Measurements from ENCODE around the gene REV3L.
A peak's percentile ranks its signal among the peaks of the same experiment; 100 is the strongest.

Gene REV3L

GRCh38 chr6:111449129-111449528, 33.9 kb downstream of the REV3L start:
- TF ChIP-seq CTCF (IDR thresholded peaks at IDR 0.05; ENCODE audit: control insufficient read depth, insufficient read depth, low read depth, low read length, missing control alignments), result no peak
- DNase-seq (ENCODE audit: low read depth), result no peak
- no peak overlapping the region for H3K4me3 ChIP-seq (ENCODE audit: control insufficient read depth, low read depth, low read length)

GRCh38 chr6:111447051-111447450, 36.0 kb downstream of the REV3L start:
- TF ChIP-seq CTCF (IDR thresholded peaks at IDR 0.05; ENCODE audit: control insufficient read depth, insufficient read depth, low read depth, low read length, missing control alignments), result no peak
- no peak overlapping the region for H3K4me3 ChIP-seq (ENCODE audit: control insufficient read depth, low read depth, low read length)
- peak; percentile 16 for DNase-seq (ENCODE audit: low read depth)

GRCh38 chr6:111445861-111446267, 37.2 kb downstream of the REV3L start:
- DNase-seq (ENCODE audit: low read depth), result no peak
- TF ChIP-seq CTCF (IDR thresholded peaks at IDR 0.05; ENCODE audit: control insufficient read depth, insufficient read depth, low read depth, low read length, missing control alignments), result no peak

GRCh38 chr6:111444794-111445193, 38.2 kb downstream of the REV3L start:
- no peak for DNase-seq (ENCODE audit: low read depth)
- no peak for TF ChIP-seq CTCF (IDR thresholded peaks at IDR 0.05; ENCODE audit: control insufficient read depth, insufficient read depth, low read depth, low read length, missing control alignments)
- no peak overlapping the region for H3K4me3 ChIP-seq (ENCODE audit: control insufficient read depth, low read depth, low read length)

More at GRCh38 chr6:111445861-111446267, 37.2 kb downstream of the REV3L start:
- no peak overlapping the region for H3K4me3 ChIP-seq (ENCODE audit: control insufficient read depth, low read depth, low read length)

GRCh38 chr6:111441678-111442243, 41.3 kb downstream of the REV3L start:
- DNase-seq (ENCODE audit: low read depth), result no peak
- no peak overlapping the region for H3K4me3 ChIP-seq (ENCODE audit: control insufficient read depth, low read depth, low read length)

GRCh38 chr6:111439171-111439570, 43.8 kb downstream of the REV3L start:
- TF ChIP-seq CTCF (IDR thresholded peaks at IDR 0.05; ENCODE audit: control insufficient read depth, insufficient read depth, low read depth, low read length, missing control alignments), result no peak
- no peak for DNase-seq (ENCODE audit: low read depth)
- no peak overlapping the region for H3K4me3 ChIP-seq (ENCODE audit: control insufficient read depth, low read depth, low read length)

More at GRCh38 chr6:111441678-111442243, 41.3 kb downstream of the REV3L start:
- no peak for TF ChIP-seq CTCF (IDR thresholded peaks at IDR 0.05; ENCODE audit: control insufficient read depth, insufficient read depth, low read depth, low read length, missing control alignments)

Data from AG09309 (cell line).